Activated naive CD4-positive, alpha-beta T cell treated with anti-CD3 and anti-CD28 coated beads for 36 hours (primary cell): ENCODE results near the gene MPG. TPM values are rescaled to one million over a fixed set of nuclear protein-coding genes. Genes with fewer than 3 reads are reported as not detected.

ENCODE experiments used
- CTCF ChIA-PET: fragments of 350-600 bp; sonication (Branson Sonifier 250); formaldehyde crosslinking; loops from one replicate; lab custom pipeline; 2021; ENCODE audit warnings: antibody characterized with exemption; lab: Charles Lee
- DNase-seq: peaks from one replicate; pipeline ENCODE4 v3.0.0-alpha.2; 2020
- H3K27ac Mint-ChIP-seq: one replicate; pipeline ENCODE4 v1.8.0; 2021; ENCODE audit warnings: mild to moderate bottlenecking, mixed read lengths
- H3K27me3 Mint-ChIP-seq: one replicate; pipeline ENCODE4 v1.8.0; 2021; ENCODE audit warnings: low read depth, mixed read lengths
- H3K36me3 Mint-ChIP-seq: one replicate; pipeline ENCODE4 v1.8.0; 2021; ENCODE audit warnings: low read depth, mixed read lengths
- H3K4me1 Mint-ChIP-seq: one replicate; pipeline ENCODE4 v1.8.0; 2021; ENCODE audit warnings: low read depth, mixed read lengths
- H3K4me3 Mint-ChIP-seq: one replicate; pipeline ENCODE4 v1.8.0; 2021; ENCODE audit warnings: mild to moderate bottlenecking, moderate library complexity, mixed read lengths
- H3K9me3 Mint-ChIP-seq: one replicate; pipeline ENCODE4 v1.8.0; 2021; ENCODE audit warnings: mixed read lengths
- intact Hi-C: fragments of 100-400 bp; cut with micrococcal nuclease; formaldehyde crosslinking; loops from one replicate; pipeline ENCODE4 v1.15.1; 2023
- total RNA-seq, 2 experiments: library from RNA; stranded (reverse); gene quantifications; one replicate each; pipeline ENCODE4 v1.2.3, GENCODE V29; 2021

MPG gene
- total RNA-seq, 2 experiments from 2014 or later: 38.6 to 38.8 TPM

GRCh38 chr16:71540-72401 is 6.3 kb upstream of the MPG start:
- CTCF ChIA-PET: interaction anchor here (10.7 kb wide), 1 partner anchor 23 kb away, joined by 216 read pairs; no protein-coding TSS in a partner anchor
- Mint-ChIP-seq H3K4me3 (peak overlapping the region; percentile 12), H3K36me3 (no peaks in the 10 kb centered on the region), H3K27ac (no peak overlapping the region), H3K9me3 (no peaks in the 10 kb centered on the region), H3K27me3 (peaks cover 26% of the 10 kb centered on the region), H3K4me1 (peaks cover 9% of the 10 kb centered on the region)
- intact Hi-C loops: no loop called here
- DNase-seq: no peak

- CTCF ChIA-PET: interaction anchor here (3.6 kb wide), 1 partner anchor 24 kb away, joined by 19 read pairs; no protein-coding TSS in a partner anchor
- H3K9me3 Mint-ChIP-seq: no peaks in the 10 kb centered on the region
- H3K27me3 Mint-ChIP-seq: peaks cover 26% of the 10 kb centered on the region
- H3K4me3 Mint-ChIP-seq: peak within 1 kb of the TSS; percentile 51
- peaks cover 12% of the 10 kb centered on the region for H3K4me1 Mint-ChIP-seq
- H3K27ac Mint-ChIP-seq: no peak within 1 kb of the TSS
- H3K36me3 Mint-ChIP-seq: no peaks in the 10 kb centered on the region
- intact Hi-C loops: no loop called here
- peak; percentile 20 for DNase-seq
Measured at GRCh38 chr16:72561-73548, 5.2 kb upstream of the MPG start, which contains the start of gene RHBDF1. TSS of gene RHBDF1 (minus strand) at chr16:72631. CDS start at chr16:65015, 7,616 bp downstream.

GRCh38 chr16:74051-74746 is 3.8 kb upstream of the MPG start:
- Mint-ChIP-seq H3K36me3 (no peaks in the 10 kb centered on the region), H3K4me3 (no peak overlapping the region), H3K27ac (no peak overlapping the region), H3K4me1 (peaks cover 19% of the 10 kb centered on the region), H3K9me3 (no peaks in the 10 kb centered on the region), H3K27me3 (peaks cover 26% of the 10 kb centered on the region)
- intact Hi-C loops: no loop called here
- no peak for DNase-seq
- CTCF ChIA-PET: interaction anchor here (1.5 to 6.6 kb wide), 3 partner anchors 10 to 23 kb away, joined by 6 to 37 read pairs (median 19); no protein-coding TSS in a partner anchor

GRCh38 chr16:74747-75334 is 3.2 kb upstream of the MPG start:
- Mint-ChIP-seq H3K9me3 (no peaks in the 10 kb centered on the region), H3K4me3 (no peak overlapping the region), H3K4me1 (peaks cover 21% of the 10 kb centered on the region), H3K27ac (no peak overlapping the region), H3K36me3 (no peaks in the 10 kb centered on the region), H3K27me3 (peaks cover 20% of the 10 kb centered on the region)
- CTCF ChIA-PET: interaction anchor here (1.3 to 6.6 kb wide), 4 partner anchors 10 to 32 kb away, joined by 3 to 37 read pairs (median 12); no protein-coding TSS in a partner anchor
- no peak for DNase-seq
- intact Hi-C loops: no loop called here

- Mint-ChIP-seq H3K4me1 (peaks cover 21% of the 10 kb centered on the region), H3K36me3 (no peaks in the 10 kb centered on the region), H3K27ac (no peak overlapping the region), H3K9me3 (no peaks in the 10 kb centered on the region), H3K27me3 (peaks cover 16% of the 10 kb centered on the region), H3K4me3 (no peak overlapping the region)
- CTCF ChIA-PET: interaction anchor here (1.3 to 6.6 kb wide), 4 partner anchors 11 to 31 kb away, joined by 3 to 37 read pairs (median 12); no protein-coding TSS in a partner anchor
- intact Hi-C loops: no loop called here
- DNase-seq: peak; percentile 25
Measured at GRCh38 chr16:75580-76501, 2.2 kb upstream of the MPG start.

GRCh38 chr16:76535-77272 is 1.3 kb upstream of the MPG start:
- H3K9me3 Mint-ChIP-seq: no peaks in the 10 kb centered on the region
- peaks cover 20% of the 10 kb centered on the region for H3K4me1 Mint-ChIP-seq
- H3K27ac Mint-ChIP-seq: no peak overlapping the region
- H3K27me3 Mint-ChIP-seq: peaks cover 11% of the 10 kb centered on the region
- CTCF ChIA-PET: interaction anchor here (1.2 to 6.6 kb wide), 4 partner anchors 12 to 41 kb away, joined by 3 to 37 read pairs (median 9); no protein-coding TSS in a partner anchor
- H3K36me3 Mint-ChIP-seq: no peaks in the 10 kb centered on the region
- H3K4me3 Mint-ChIP-seq: peak overlapping the region; percentile 75
- intact Hi-C loops: no loop called here
- peak; percentile 37 for DNase-seq

- Mint-ChIP-seq H3K36me3 (no peaks in the 10 kb centered on the region), H3K27ac (no peak overlapping the region), H3K9me3 (no peaks in the 10 kb centered on the region), H3K27me3 (peaks cover 10% of the 10 kb centered on the region), H3K4me1 (peaks cover 20% of the 10 kb centered on the region), H3K4me3 (peak overlapping the region; percentile 75)
- CTCF ChIA-PET: interaction anchor here (1.2 to 6.6 kb wide), 4 partner anchors 13 to 40 kb away, joined by 3 to 37 read pairs (median 9); no protein-coding TSS in a partner anchor
- peak; percentile 46 for DNase-seq
- intact Hi-C loops: no loop called here
Measured at GRCh38 chr16:77273-77806, 685 bp upstream of the MPG start.

- CTCF ChIA-PET: interaction anchor here (2.9 to 6.6 kb wide), 2 partner anchors 14 to 18 kb away, joined by 14 to 37 read pairs; no protein-coding TSS in a partner anchor
- peaks cover under 1% of the 10 kb centered on the region for H3K36me3 Mint-ChIP-seq
- peak overlapping the region; percentile 80 for H3K4me3 Mint-ChIP-seq
- H3K27me3 Mint-ChIP-seq: peaks cover 4% of the 10 kb centered on the region
- H3K27ac Mint-ChIP-seq: peak overlapping the region; percentile 80
- H3K4me1 Mint-ChIP-seq: peaks cover 25% of the 10 kb centered on the region
- no peaks in the 10 kb centered on the region for H3K9me3 Mint-ChIP-seq
- intact Hi-C loops: no loop called here
- no peak for DNase-seq
Measured at GRCh38 chr16:78444-79150, 572 bp downstream of the MPG start.
